NCI-H2196 treated with DMSO at 0.1 percent for 48 hours (cell line): ENCODE data around the gene PRDM10.
"Not testable (repeated sequence)": the region's sequence is repeated elsewhere in the genome, so short reads cannot be mapped to it uniquely, and the experiment has no call there.

ENCODE experiments used
- DNase-seq: peaks from one replicate; lab custom pipeline; 2025; ENCODE audit not compliant: unreplicated experiment; lab: John Stamatoyannopoulos, UW

PRDM10 gene

GRCh38 chr11:129978447-129978846, 24.2 kb downstream of the PRDM10 start:
- no peak for DNase-seq

DNA sequence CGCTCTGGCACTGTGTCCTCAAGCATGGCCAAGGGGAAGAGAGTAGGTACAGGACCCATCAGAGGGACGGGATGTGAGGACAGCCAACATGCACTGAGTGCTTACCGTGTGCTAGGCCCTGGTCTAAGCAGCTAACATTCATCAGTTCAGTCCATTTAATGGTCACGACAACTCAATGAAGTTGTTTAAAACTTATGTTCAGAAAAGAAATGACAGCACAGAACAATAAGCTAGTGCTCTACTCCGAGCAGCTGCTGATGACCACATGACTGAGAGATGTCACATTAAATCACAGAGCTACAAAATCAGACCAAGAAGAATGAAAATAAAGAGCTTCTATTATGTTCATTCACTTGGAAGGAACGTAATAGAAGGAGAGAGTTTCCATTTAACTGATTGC, 26.3 kb downstream of the PRDM10 start:
- DNase-seq, result no peak

GRCh38 chr11:129975543-129975942, 27.1 kb downstream of the PRDM10 start:
- DNase-seq, result no peak

DNA sequence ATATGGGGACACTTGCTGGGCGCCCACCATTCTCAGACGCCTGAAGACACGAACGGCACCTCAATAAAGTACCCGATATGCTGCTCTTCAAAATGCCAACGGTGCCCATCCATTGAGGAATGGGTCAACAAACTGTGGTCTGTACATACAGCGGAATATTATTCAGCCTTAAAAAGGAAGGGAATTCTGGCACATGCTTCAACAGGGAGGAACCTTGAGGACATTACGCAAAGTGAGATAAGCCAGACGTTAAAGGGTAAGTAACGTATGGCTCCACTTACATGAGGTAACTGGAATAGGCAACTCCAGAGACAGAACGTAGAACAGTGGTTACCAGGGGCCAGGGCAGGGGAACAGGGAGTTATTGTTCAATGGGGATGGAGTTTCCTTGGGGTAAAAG, 28.0 kb downstream of the PRDM10 start:
- DNase-seq, result no peak

GRCh38 chr11:129974237-129974636, 28.4 kb downstream of the PRDM10 start:
- DNase-seq, result no peak

GRCh38 chr11:129973809-129974208, 28.8 kb downstream of the PRDM10 start:
- DNase-seq, result no peak

DNA sequence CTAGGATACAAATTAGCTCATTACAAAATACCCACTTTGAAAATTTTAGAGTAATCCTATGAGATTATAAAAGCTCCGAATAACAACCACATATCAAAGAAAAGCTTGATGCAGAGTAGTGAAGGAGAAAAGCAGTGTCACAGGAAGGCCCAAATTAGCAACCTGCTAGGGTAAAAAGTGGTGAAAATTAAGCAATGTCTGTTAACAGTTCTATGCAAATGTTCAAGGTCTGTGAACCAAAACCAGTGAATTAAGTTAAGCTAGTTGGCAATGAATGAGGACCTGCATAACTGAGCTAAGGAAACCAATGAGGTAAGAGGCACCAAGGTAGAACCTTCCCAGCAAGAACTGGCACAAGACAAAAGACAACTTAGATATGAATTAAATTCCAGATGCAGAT, 29.6 kb downstream of the PRDM10 start:
- DNase-seq, result no peak

- DNase-seq, result no peak
Measured at GRCh38 chr11:129972611-129973010, 30.0 kb downstream of the PRDM10 start.

- DNase-seq, result not testable (repeated sequence)
Measured at GRCh38 chr11:129971856-129972255, 30.8 kb downstream of the PRDM10 start.

DNA sequence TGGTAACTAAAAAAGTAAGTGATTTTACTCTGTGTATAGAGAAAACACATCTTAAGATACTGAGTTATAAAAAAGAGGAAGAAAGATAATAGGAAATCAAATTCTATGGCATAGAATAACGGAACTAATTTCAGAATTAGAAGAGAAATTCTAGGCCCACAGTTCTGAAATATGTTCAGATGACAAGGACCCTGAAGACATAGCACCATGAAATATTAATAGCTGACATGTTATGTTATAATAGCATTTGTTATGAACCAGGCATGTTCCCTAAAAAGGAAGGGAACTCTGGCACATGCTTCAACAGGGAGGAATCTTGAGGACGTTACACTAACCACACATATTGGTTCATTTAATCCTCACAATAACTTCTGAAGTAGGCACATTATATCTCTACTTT, 32.7 kb downstream of the PRDM10 start:
- DNase-seq, result no peak

DNA sequence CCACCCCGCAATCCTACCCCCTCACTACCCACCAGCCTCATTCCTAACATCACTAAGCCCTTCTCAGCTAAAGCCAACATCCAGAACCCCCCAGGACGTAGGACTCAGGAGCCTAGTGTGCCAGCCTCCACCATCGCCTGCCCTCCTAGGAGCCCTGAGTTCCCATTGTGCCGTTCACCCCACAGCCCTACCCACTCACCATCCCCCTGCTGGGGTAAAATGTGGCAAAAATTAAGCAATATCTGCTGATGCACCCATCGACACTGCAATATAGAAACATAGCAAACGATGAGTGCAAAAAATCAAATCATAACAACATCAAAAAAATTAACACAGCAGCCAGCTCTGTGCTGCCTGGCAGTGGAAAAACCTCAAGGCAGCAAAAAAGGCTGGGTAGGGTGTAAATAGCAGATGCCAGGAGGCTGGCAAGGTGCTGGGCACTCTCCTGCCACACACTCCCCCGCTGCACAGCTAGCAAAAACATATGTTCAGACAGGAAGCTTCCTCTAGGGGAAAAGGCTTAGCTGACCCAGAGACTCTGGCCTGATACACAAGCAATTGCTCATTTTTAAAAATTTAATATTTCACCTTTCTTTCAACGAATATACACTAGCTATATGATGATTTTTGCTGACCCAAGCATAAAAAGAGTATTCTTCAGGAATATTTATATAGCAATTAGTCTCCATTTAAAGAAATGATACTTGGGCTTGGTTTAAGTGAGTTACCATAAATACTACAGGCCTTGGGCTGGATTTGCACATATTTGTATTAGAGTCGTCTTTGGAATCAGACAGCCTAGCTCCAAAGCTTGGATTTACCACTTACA, 33.8 kb downstream of the PRDM10 start:
- DNase-seq, result no peak

DNA sequence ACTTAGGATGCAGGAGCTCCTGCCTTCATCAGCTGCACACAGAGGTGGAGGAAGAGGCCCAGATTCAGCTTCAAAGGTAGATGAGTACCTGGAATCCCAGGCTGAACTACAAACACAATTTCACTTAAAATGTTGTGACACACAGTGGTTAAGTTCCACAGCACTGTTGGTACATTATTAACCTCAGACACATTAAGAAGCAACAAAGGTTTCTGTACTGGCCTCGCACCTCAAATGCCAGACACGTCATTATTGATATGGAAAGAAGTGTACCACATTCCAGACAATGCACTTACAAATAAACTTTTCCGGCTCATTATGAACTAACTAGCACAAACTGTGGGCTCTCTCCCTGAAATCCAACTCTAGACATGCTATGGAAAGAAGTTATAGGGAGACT, 34.6 kb downstream of the PRDM10 start:
- no peak for DNase-seq

DNA sequence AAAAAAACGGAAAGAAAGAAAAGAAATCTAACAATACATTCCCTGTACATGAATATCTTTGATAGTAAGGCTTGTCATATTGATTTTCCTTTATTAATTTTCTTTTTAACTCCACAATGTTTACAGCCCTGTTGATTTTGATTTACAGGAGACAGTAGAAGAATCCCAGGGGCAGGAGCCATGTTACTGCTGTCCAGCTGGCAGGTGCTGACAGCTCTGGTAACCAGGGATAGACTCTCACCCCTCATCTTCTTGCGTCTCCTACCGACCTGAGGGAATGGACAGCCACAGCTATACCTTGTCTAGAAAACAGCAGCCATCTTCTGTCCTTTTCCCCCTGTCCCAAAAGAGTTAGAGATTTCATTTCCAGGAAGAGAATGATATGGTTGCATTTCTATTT, 37.4 kb downstream of the PRDM10 start:
- no peak for DNase-seq

- no peak for DNase-seq
Measured at GRCh38 chr11:129960216-129961214, 42.1 kb downstream of the PRDM10 start.

DNA sequence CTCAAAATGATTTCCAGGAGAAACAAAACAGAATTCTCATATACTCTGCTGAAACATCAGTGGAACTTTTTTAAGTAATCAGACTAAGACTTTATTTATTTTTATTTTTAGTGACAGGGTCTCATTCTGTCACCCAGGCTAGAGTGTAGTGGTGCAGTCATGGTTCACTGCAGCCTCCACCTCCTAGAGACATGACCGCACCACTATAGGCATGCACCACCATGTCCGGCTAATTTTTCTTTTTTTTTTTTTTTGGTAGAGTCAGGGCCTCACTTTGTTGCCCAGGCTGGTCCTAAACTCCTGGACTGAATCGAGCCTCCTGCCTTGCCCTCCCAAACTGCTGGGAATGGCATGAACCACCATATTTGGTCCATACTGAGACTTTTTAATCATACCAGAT, 42.9 kb downstream of the PRDM10 start:
- no peak for DNase-seq

- DNase-seq, result no peak
Measured at GRCh38 chr11:129955282-129955681, 47.4 kb downstream of the PRDM10 start.

DNA sequence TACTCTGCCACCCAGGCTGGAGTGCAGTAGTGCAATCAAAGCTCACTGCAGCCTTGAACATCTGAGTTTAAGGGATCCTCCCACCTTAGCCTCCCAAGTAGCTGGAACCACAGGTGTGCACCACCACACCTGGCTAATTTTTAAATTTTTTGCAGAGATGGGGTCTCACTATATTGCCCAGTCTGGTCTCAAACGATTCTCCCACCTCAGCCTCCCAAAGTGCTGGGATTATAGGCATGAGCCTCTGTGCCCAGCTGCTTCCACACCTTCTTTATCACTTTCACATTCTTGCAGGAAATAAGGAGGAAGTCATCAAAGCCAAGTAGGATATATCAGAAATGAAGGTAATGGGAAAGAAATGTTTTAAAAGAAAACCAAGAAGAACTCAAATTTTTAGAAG, 47.9 kb downstream of the PRDM10 start:
- DNase-seq, result not testable (repeated sequence)

- DNase-seq, result no peak
Measured at GRCh38 chr11:129951866-129952262, 50.8 kb downstream of the PRDM10 start.

DNA sequence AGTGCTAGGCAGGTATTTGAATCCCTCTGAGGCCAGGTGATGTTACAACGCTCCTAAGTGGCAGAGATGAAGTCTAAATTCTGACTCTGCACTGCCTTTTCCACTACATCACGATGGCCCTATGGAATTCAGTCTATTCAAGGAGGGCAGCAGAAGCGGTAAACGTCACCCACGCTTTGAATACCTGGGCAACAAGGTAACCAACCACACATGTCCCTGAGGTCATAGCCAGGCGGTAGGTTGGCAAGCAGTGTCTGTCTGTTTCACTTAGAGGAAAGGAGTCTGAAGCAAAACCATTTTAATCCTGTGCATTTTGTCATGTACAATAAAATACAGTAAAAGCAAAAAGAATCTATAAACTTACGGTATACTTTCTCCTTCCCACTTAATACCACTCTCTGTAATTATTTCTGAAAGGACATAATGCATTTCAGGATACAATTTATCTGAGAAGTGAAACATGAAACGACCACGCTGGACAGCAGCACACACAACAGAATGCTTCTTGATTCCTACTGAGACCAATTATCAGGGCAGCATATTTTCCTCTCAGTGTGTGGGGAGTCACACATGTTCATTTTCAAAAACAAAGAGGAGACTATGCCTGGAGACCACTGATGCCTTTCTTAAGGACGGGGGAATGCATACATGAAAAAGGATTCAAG, 51.3 kb downstream of the PRDM10 start:
- no peak for DNase-seq

DNA sequence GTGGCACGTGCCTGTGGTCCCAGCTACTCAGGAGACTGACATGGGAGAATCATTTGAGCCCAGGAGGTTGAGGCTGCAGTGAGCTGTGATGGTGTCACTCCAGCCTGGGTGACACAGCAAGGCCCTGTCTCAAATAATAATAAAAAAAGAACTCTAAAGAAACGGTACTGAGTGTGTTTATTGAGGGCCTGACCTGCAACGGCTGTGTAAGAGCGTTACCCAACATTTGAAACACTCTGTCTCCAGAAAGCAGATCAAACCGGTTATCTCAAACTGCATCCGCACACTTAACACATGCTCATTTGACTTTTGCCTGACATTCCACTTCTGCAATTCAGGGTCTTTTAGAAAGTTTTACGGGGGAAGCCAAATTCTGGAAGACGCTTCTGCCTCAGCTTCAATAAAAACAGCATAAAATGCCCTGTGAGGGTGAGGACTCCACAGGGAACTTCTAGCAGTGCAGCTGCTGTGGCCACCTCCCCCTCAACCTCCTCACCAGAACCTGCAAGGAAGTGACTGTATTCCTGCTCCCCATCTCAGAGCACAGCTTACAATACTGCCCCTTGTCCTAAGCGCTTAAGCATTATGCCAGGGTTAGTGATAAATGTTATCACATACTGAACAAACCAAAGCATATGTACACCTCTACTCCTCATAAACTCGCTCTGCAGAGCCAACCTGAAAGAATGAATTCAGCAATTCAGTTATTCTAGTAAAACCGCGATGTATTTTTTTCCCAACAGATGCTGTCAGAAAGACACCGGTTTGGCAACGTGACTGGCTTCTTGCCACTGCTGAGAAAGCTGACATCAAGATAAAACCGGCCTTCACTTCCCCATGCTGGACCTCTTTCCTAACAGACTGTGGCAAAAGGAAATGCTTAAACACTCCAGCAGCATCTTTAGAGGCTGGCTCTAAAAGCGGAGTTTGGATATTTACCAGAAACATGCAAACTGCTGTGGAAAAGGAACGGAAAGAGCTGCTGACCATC, 52.2 kb downstream of the PRDM10 start:
- DNase-seq, result no peak
